Mesothelial cell of epicardium (in vitro differentiated cells): Measurements from ENCODE around the gene WIPF2. TPM values are rescaled to one million over a fixed set of nuclear protein-coding genes. Genes with fewer than 3 reads are reported as not detected.
A peak's percentile ranks its signal among the peaks of the same experiment; 100 is the strongest.

Source experiments
- DNase-seq, 2 experiments: peaks; one replicate each; pipeline ENCODE4 v3.0.0; 2021; ENCODE audit warnings: low spot score in 2 of 2; ENCODE audit not compliant: unreplicated experiment in 2 of 2
- H3K27ac Mint-ChIP-seq: 2 replicates; pipeline ENCODE4 v1.8.0; 2021; ENCODE audit warnings: mixed read lengths
- H3K27me3 Mint-ChIP-seq: 2 replicates; pipeline ENCODE4 v1.8.0; 2021; ENCODE audit warnings: low read depth, mixed read lengths
- H3K36me3 Mint-ChIP-seq: 2 replicates; pipeline ENCODE4 v1.8.0; 2021; ENCODE audit warnings: mixed read lengths
- H3K4me1 Mint-ChIP-seq: 2 replicates; pipeline ENCODE4 v1.8.0; 2021; ENCODE audit warnings: mixed read lengths
- H3K4me3 Mint-ChIP-seq: 2 replicates; pipeline ENCODE4 v1.8.0; 2021; ENCODE audit warnings: mild to moderate bottlenecking, moderate library complexity, mixed read lengths
- H3K9me3 Mint-ChIP-seq: 2 replicates; pipeline ENCODE4 v1.8.0; 2021; ENCODE audit warnings: mixed read lengths
- CTCF ChIP-seq: fragments of 200-600 bp; sonication (generic); IDR thresholded peaks from one replicate; pipeline ENCODE4 v1.5.0; 2021; ENCODE audit warnings: antibody characterized with exemption; ENCODE audit not compliant: unreplicated experiment
- total RNA-seq: library from RNA; stranded (reverse); gene quantifications from 3 replicates; pipeline ENCODE4 v1.2.1, GENCODE V29; 2021

The WIPF2 gene
- total RNA-seq, 1 donor from 2014 or later = 27.0 TPM

- H3K4me3 Mint-ChIP-seq = no peak overlapping the region
- peaks cover 61% of the 10 kb centered on the region for H3K4me1 Mint-ChIP-seq
- no peaks in the 10 kb centered on the region for H3K36me3 Mint-ChIP-seq
- no peak for DNase-seq
- H3K27me3 Mint-ChIP-seq = no peaks in the 10 kb centered on the region
- H3K9me3 Mint-ChIP-seq = no peaks in the 10 kb centered on the region
- no peak for TF ChIP-seq CTCF
- H3K27ac Mint-ChIP-seq = peak overlapping the region; percentile 60
Observed at GRCh38 chr17:40310882-40311391, 91.8 kb downstream of the WIPF2 start.

- peak overlapping the region; percentile 60 for H3K27ac Mint-ChIP-seq
- peaks cover 68% of the 10 kb centered on the region for H3K4me1 Mint-ChIP-seq
- no peaks in the 10 kb centered on the region for H3K36me3 Mint-ChIP-seq
- H3K4me3 Mint-ChIP-seq = no peak overlapping the region
- H3K27me3 Mint-ChIP-seq = no peaks in the 10 kb centered on the region
- DNase-seq = no peak
- TF ChIP-seq CTCF = no peak
- H3K9me3 Mint-ChIP-seq = no peaks in the 10 kb centered on the region
Observed at GRCh38 chr17:40311575-40311974, 92.5 kb downstream of the WIPF2 start.

- no peak overlapping the region for H3K27ac Mint-ChIP-seq
- H3K4me3 Mint-ChIP-seq = no peak overlapping the region
- peaks cover 72% of the 10 kb centered on the region for H3K4me1 Mint-ChIP-seq
- DNase-seq = no peak
- H3K9me3 Mint-ChIP-seq = no peaks in the 10 kb centered on the region
- no peak for TF ChIP-seq CTCF
- no peaks in the 10 kb centered on the region for H3K27me3 Mint-ChIP-seq
- H3K36me3 Mint-ChIP-seq = no peaks in the 10 kb centered on the region
Observed at GRCh38 chr17:40312131-40312731, 93.1 kb downstream of the WIPF2 start.

- H3K9me3 Mint-ChIP-seq = no peaks in the 10 kb centered on the region
- peak overlapping the region; percentile 87 for H3K27ac Mint-ChIP-seq
- peaks cover 79% of the 10 kb centered on the region for H3K4me1 Mint-ChIP-seq
- H3K4me3 Mint-ChIP-seq = no peak overlapping the region
- no peak for TF ChIP-seq CTCF
- H3K36me3 Mint-ChIP-seq = no peaks in the 10 kb centered on the region
- no peaks in the 10 kb centered on the region for H3K27me3 Mint-ChIP-seq
- DNase-seq = no peak
Observed at GRCh38 chr17:40312893-40313667, 94.0 kb downstream of the WIPF2 start.

GRCh38 chr17:40313668-40314583, 94.8 kb downstream of the WIPF2 start:
- TF ChIP-seq CTCF = no peak
- H3K4me3 Mint-ChIP-seq = no peak overlapping the region
- no peaks in the 10 kb centered on the region for H3K36me3 Mint-ChIP-seq
- no peaks in the 10 kb centered on the region for H3K27me3 Mint-ChIP-seq
- peaks cover 83% of the 10 kb centered on the region for H3K4me1 Mint-ChIP-seq
- H3K9me3 Mint-ChIP-seq = no peaks in the 10 kb centered on the region
- DNase-seq = no peak
- peak overlapping the region; percentile 94 for H3K27ac Mint-ChIP-seq
